ENCODE measurements around the gene ADAMTS2. TPM values are rescaled to one million over a fixed set of nuclear protein-coding genes. Genes with fewer than 3 reads are reported as not detected.

Gene ADAMTS2
- total and polyA plus RNA-seq, 11 donors: 1.1 to 23.0 (median 5.5) TPM

DNA sequence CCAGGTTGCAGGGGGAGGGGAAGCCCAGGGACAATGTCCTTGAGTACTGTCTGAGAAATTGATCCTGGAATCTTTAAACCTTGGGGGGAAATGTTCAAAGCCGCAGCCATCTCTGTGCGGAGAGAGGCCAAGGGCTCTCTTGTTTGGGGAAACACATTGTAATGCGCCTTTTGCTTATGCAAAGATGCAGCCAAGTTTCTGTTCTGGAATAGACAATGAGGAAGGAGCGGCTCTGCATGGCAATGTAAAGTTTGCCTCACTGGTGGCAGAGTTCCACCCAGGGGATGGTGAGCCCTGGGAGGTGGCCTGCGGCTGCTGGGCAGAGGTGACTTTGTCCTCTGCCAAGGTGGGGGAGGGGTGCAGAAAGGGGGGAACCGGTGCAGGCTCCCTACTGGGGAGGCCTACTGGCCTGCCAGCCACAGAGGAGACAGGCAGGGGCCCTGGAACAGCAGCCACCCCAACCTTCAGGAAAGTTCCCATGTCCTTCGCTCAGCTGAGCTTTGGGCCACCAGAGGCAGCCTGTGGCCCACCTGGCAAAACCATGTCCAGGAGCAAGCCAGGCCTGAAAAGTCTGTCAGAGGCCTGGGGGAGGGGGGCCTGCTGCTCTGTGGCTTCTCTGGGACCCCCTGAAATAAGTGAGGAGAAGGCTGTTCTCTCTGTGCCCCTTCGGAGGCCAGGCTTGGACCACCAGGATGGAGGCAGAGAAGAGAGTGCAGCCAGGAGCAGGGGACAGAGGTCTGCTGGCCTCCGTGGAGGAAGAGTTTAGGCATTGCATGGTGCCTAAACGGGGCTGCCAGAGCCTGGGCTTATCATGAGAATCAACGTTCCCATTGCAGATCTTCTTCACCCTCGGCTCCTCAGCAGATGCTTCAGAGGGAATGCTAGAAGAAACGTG is 157.3 kb downstream of the ADAMTS2 start:
- intact Hi-C loops (cut with DNase I): no loop called here
- ATAC-seq (no peak), DNase-seq (peak in 2 of 5 donors; percentile 18 to 24)
- TF ChIP-seq CTCF (IDR thresholded peaks at IDR 0.05) (no peak), POLR2A (IDR thresholded peaks at IDR 0.05) (no peak)
- no peak overlapping the region for H3K4me3 ChIP-seq
- H3K9me3 ChIP-seq: no peaks in the 10 kb centered on the region
- H3K27me3 ChIP-seq: peaks cover 0 to 26% (median 0%) of the 10 kb centered on the region in 9 donors
- no peaks in the 10 kb centered on the region for H3K36me3 ChIP-seq
- H3K4me1 ChIP-seq: peaks cover 0 to 5% (median 0%) of the 10 kb centered on the region in 12 donors
- WGBS, 4 donors: 79 to 88% (median 81%) methylated on average over 12 to 13 of the region's 13 CpGs
- no peak overlapping the region for H3K27ac ChIP-seq

GRCh38 chr5:179187229-179187678 is 158.0 kb downstream of the ADAMTS2 start:
- DNase-seq (peak in 2 of 5 donors; percentile 5 to 11), ATAC-seq (no peak)
- WGBS, 4 donors: 85 to 88% (median 87%) methylated on average over 9 of the region's 9 CpGs
- no peaks in the 10 kb centered on the region for H3K4me1 ChIP-seq
- no peak overlapping the region for H3K4me3 ChIP-seq
- TF ChIP-seq CTCF (IDR thresholded peaks at IDR 0.05): no peak
- TF ChIP-seq POLR2A (IDR thresholded peaks at IDR 0.05): no peak
- no peaks in the 10 kb centered on the region for H3K9me3 ChIP-seq
- peaks cover 0 to 32% (median 0%) of the 10 kb centered on the region in 9 donors for H3K27me3 ChIP-seq
- H3K27ac ChIP-seq: no peak overlapping the region
- no peaks in the 10 kb centered on the region for H3K36me3 ChIP-seq
- intact Hi-C loops (cut with DNase I): no loop called here

GRCh38 chr5:179186801-179187200 is 158.5 kb downstream of the ADAMTS2 start:
- Histone ChIP-seq H3K9me3 (no peaks in the 10 kb centered on the region), H3K4me1 (no peaks in the 10 kb centered on the region), H3K36me3 (no peaks in the 10 kb centered on the region), H3K27ac (no peak overlapping the region), H3K4me3 (no peak overlapping the region), H3K27me3 (peaks cover 0 to 35% (median 0%) of the 10 kb centered on the region in 9 donors)
- ATAC-seq (no peak), DNase-seq (peak in 2 of 5 donors; percentile 6 to 37)
- no peak for TF ChIP-seq CTCF (IDR thresholded peaks at IDR 0.05)
- TF ChIP-seq POLR2A (IDR thresholded peaks at IDR 0.05): no peak
- WGBS, 4 donors: 81 to 91% (median 82%) methylated on average over 7 to 12 of the region's 12 CpGs
- intact Hi-C loops (cut with DNase I): no loop called here

DNA sequence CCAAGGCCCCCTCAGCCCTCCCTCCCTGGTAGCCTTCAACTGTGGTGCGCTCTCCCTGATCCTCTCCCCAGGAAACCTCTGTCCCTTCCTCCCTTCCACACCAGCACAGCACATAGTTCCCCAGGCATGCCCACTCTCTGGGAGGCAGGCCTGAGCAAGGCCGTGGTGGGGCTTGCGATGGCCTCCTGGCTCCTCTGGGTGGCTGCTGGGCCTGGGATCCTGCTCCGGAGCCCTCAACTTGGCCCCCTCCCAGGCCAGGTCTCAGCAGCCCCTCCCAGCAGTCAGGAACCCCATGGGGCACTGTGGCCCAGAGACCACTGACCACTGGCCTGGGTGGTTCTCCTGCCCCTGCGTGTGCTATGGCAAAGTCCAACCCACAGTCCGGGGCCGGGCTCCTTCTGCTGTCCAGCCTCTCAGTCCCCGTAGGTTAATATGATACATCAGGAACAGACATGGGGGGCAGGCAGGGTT is 159.3 kb downstream of the ADAMTS2 start:
- Histone ChIP-seq H3K4me3 (no peak overlapping the region), H3K27ac (no peak overlapping the region), H3K27me3 (peaks cover 0 to 35% (median 0%) of the 10 kb centered on the region in 9 donors), H3K36me3 (no peaks in the 10 kb centered on the region), H3K9me3 (no peaks in the 10 kb centered on the region), H3K4me1 (no peaks in the 10 kb centered on the region)
- WGBS, 4 donors: 85 to 91% (median 89%) methylated on average over 8 of the region's 8 CpGs
- intact Hi-C loops (cut with DNase I): no loop called here
- ATAC-seq (no peak), DNase-seq (peak in 2 of 5 donors; percentile 11 to 40)
- TF ChIP-seq CTCF (IDR thresholded peaks at IDR 0.05) (no peak), POLR2A (IDR thresholded peaks at IDR 0.05) (no peak)
